ENCODE measurements around the gene SETX.

The SETX gene

GRCh38 chr9:132237481-132237880 is 117.3 kb downstream of the SETX start:
- TF ChIP-seq ZIC2 (tag by site-specific recombination; IDR thresholded peaks at IDR 0.05) (peak; percentile 72), MEIS1 (CRISPR knock-in tag; IDR thresholded peaks at IDR 0.05; ENCODE audit: borderline replicate concordance) (no peak), ZNF174 (tag by site-specific recombination; IDR thresholded peaks at IDR 0.05) (no peak), GLIS1 (tag by site-specific recombination; IDR thresholded peaks at IDR 0.05) (0 out of 2 replicates have a peak, but pooled peaks have one; percentile 25), ZNF133 (tag by site-specific recombination; IDR thresholded peaks at IDR 0.05) (no peak), ZNF626 (tag by site-specific recombination; IDR thresholded peaks at IDR 0.05) (no peak), ZNF561 (tag by site-specific recombination; IDR thresholded peaks at IDR 0.05; ENCODE audit: borderline replicate concordance) (no peak), ZNF416 (tag by site-specific recombination; IDR thresholded peaks at IDR 0.05) (no peak)
- TF ChIP-seq, protein P1, sequence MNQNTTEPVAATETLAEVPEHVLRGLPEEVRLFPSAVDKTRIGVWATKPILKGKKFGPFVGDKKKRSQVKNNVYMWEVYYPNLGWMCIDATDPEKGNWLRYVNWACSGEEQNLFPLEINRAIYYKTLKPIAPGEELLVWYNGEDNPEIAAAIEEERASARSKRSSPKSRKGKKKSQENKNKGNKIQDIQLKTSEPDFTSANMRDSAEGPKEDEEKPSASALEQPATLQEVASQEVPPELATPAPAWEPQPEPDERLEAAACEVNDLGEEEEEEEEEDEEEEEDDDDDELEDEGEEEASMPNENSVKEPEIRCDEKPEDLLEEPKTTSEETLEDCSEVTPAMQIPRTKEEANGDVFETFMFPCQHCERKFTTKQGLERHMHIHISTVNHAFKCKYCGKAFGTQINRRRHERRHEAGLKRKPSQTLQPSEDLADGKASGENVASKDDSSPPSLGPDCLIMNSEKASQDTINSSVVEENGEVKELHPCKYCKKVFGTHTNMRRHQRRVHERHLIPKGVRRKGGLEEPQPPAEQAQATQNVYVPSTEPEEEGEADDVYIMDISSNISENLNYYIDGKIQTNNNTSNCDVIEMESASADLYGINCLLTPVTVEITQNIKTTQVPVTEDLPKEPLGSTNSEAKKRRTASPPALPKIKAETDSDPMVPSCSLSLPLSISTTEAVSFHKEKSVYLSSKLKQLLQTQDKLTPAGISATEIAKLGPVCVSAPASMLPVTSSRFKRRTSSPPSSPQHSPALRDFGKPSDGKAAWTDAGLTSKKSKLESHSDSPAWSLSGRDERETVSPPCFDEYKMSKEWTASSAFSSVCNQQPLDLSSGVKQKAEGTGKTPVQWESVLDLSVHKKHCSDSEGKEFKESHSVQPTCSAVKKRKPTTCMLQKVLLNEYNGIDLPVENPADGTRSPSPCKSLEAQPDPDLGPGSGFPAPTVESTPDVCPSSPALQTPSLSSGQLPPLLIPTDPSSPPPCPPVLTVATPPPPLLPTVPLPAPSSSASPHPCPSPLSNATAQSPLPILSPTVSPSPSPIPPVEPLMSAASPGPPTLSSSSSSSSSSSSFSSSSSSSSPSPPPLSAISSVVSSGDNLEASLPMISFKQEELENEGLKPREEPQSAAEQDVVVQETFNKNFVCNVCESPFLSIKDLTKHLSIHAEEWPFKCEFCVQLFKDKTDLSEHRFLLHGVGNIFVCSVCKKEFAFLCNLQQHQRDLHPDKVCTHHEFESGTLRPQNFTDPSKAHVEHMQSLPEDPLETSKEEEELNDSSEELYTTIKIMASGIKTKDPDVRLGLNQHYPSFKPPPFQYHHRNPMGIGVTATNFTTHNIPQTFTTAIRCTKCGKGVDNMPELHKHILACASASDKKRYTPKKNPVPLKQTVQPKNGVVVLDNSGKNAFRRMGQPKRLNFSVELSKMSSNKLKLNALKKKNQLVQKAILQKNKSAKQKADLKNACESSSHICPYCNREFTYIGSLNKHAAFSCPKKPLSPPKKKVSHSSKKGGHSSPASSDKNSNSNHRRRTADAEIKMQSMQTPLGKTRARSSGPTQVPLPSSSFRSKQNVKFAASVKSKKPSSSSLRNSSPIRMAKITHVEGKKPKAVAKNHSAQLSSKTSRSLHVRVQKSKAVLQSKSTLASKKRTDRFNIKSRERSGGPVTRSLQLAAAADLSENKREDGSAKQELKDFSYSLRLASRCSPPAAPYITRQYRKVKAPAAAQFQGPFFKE (tag by site-specific recombination; IDR thresholded peaks at IDR 0.05; ENCODE audit: borderline replicate concordance) = no peak

DNA sequence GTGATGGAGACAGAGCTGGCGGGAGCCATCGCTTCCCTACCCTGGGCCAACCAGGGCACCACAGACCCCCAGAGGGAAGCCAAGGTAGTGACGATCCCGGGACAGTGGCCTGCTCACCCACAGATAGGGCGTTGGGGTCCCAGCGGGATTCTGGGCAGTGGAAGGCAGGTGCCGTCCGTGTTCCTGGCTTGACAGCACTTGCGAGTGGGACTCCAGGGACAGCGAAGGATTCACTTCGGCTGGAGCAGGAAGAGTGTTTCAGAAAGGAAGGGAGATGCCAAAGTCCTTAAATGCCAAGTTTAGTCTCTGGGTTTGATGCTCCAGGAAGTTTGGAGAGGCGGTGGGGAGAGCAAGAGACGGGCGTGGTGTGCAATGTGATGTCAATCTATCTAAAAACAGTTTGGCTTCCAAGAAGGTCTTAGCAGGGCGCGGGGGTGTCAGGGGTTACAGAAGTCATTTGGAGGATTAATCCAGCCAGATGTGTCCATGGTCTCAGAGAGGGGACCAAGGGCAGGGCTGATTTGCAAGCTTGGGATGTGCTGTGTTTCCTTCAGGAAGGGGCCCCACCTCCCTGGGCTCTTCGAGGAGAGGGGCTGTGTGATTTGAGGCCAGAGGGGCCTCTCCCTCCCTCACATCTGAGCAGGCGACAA is 118.0 kb downstream of the SETX start:
- no peak overlapping the region for H3K4me3 ChIP-seq (ENCODE audit: low read depth, low read length)

More at GRCh38 chr9:132237481-132237880, 117.3 kb downstream of the SETX start:
- Histone ChIP-seq H3K9me3 (ENCODE audit: control insufficient read depth, insufficient read depth, low read depth, low read length) (no peaks in the 10 kb centered on the region), H3K36me3 (ENCODE audit: control insufficient read depth in 2 of 2, insufficient read depth in 1 of 2, low read length in 2 of 2) (no peaks in the 10 kb centered on the region), H3K27ac (ENCODE audit: extremely low read depth, low read depth, low read length) (no peak overlapping the region), H3K4me1 (ENCODE audit: control insufficient read depth, insufficient read depth, low read length) (peaks cover 1% of the 10 kb centered on the region; the same call in 1 of the 2 replicates), H3K4me3 (ENCODE audit: low read depth, low read length) (no peak overlapping the region)
- POLR2A ChIA-PET = interaction anchor here (0.9 kb wide), 1 partner anchor 75 kb away, joined by 3 read pairs; the partner anchor contains the start of gene NTNG2
- CTCF ChIA-PET = interaction anchor here (0.6 to 9.9 kb wide), 18 partner anchors 11 to 1633 kb away, joined by 3 to 382 read pairs (median 7); partner anchors contain the start of gene NTNG2

More for the DNA sequence above, 118.0 kb downstream of the SETX start:
- ChIA-PET POLR2A (interaction anchor here (0.9 to 1.3 kb wide), 3 partner anchors 23 to 75 kb away, joined by 3 to 14 read pairs (median 5); partner anchors contain the start of gene NTNG2), CTCF (interaction anchor here (0.7 to 9.9 kb wide), 56 partner anchors 8 to 634 kb away, joined by 3 to 382 read pairs (median 4); partner anchors contain the start of genes MED27 and NTNG2)
- H3K4me1 ChIP-seq (ENCODE audit: control insufficient read depth, insufficient read depth, low read length) = no peaks in the 10 kb centered on the region; the same call in 1 of the 2 replicates
- TF ChIP-seq, protein P2, sequence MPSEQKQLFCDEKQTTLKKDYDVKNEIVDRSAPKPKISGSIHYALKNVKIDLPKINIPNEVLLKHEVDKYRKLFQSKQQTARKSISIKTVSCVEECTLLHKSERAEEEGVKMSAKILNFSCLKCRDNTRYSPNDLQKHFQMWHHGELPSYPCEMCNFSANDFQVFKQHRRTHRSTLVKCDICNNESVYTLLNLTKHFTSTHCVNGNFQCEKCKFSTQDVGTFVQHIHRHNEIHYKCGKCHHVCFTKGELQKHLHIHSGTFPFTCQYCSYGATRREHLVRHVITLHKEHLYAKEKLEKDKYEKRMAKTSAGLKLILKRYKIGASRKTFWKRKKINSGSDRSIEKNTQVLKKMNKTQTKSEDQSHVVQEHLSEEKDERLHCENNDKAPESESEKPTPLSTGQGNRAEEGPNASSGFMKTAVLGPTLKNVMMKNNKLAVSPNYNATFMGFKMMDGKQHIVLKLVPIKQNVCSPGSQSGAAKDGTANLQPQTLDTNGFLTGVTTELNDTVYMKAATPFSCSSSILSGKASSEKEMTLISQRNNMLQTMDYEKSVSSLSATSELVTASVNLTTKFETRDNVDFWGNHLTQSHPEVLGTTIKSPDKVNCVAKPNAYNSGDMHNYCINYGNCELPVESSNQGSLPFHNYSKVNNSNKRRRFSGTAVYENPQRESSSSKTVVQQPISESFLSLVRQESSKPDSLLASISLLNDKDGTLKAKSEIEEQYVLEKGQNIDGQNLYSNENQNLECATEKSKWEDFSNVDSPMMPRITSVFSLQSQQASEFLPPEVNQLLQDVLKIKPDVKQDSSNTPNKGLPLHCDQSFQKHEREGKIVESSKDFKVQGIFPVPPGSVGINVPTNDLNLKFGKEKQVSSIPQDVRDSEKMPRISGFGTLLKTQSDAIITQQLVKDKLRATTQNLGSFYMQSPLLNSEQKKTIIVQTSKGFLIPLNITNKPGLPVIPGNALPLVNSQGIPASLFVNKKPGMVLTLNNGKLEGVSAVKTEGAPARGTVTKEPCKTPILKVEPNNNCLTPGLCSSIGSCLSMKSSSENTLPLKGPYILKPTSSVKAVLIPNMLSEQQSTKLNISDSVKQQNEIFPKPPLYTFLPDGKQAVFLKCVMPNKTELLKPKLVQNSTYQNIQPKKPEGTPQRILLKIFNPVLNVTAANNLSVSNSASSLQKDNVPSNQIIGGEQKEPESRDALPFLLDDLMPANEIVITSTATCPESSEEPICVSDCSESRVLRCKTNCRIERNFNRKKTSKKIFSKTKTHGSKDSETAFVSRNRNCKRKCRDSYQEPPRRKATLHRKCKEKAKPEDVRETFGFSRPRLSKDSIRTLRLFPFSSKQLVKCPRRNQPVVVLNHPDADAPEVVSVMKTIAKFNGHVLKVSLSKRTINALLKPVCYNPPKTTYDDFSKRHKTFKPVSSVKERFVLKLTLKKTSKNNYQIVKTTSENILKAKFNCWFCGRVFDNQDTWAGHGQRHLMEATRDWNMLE (tag by site-specific recombination; conservative IDR thresholded peaks at IDR 0.05; ENCODE audit: low read depth) = no peak
- TF ChIP-seq ZNF2 (tag by site-specific recombination; IDR thresholded peaks at IDR 0.05) = 0 out of 2 replicates have a peak, but pooled peaks have one; percentile 12
- H3K36me3 ChIP-seq (ENCODE audit: control insufficient read depth in 2 of 2, insufficient read depth in 1 of 2, low read length in 2 of 2) = no peaks in the 10 kb centered on the region
- no peaks in the 10 kb centered on the region for H3K9me3 ChIP-seq (ENCODE audit: control insufficient read depth, insufficient read depth, low read depth, low read length)
- H3K27ac ChIP-seq (ENCODE audit: extremely low read depth, low read depth, low read length) = no peak overlapping the region

All from HEK293 (cell line).